GM18502 (cell line): ENCODE data around the gene CCDC69.
A peak's percentile ranks its signal among the peaks of the same experiment; 100 is the strongest.

Source experiments
- ATAC-seq: cut with Tn5 transposase; IDR thresholded peaks from one replicate; pipeline ENCODE4 v1.9.1; 2021; ENCODE audit warnings: mild to moderate bottlenecking; ENCODE audit not compliant: unreplicated experiment, poor library complexity

The CCDC69 gene

DNA sequence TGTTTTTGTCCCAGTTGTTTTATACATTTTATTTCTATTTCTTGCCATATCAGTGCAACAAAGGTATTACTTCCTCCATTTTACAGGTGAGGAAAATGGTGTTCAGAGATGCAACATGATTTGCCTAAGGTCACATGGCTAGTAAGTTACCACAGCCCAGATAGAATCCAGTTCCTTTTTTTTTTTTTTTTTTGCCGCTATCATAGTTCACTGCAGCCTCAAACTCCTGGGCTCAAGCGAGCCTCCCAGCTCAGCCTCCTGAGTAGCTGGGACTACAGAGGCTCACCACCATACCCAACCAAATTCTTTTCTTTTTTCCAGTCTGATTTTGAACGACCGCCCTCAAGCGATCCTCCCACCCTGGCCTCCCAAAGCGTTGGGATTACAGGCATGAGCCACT lies 480 bp upstream of the CCDC69 start:
- peak; percentile 38 for ATAC-seq

DNA sequence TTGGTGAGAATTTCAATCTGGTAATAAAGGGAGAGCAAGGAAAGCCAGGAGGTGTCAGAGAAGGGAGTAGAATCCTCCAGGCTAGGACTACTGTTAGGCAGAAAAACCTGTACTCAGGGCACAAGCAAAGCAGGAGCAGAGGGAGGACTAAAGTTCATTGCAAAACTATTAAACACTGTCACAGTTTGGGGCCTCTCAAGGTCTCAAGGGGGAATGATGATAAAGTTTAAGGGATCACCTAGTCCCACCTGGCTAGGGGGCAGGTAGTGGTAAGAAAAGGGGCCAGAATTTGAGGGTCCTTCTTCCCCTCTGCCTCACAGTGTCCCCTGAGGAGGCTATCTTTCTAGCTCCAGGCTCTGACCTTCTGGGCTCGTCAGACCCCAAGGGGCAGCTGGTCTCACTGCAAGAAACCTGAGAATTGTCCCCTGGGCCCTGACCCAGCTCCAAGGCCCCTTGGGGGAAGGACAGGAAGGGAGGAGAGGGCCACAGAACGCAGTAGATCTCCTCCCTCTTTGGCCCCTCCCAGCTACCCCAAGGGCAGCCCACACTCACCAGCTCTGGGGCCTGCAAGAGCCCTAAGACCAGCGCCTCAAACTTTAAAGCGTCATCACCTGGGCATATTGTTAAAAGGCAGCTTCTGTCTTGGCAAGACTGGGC lies 974 bp downstream of the CCDC69 start:
- peak; percentile 73 for ATAC-seq

DNA sequence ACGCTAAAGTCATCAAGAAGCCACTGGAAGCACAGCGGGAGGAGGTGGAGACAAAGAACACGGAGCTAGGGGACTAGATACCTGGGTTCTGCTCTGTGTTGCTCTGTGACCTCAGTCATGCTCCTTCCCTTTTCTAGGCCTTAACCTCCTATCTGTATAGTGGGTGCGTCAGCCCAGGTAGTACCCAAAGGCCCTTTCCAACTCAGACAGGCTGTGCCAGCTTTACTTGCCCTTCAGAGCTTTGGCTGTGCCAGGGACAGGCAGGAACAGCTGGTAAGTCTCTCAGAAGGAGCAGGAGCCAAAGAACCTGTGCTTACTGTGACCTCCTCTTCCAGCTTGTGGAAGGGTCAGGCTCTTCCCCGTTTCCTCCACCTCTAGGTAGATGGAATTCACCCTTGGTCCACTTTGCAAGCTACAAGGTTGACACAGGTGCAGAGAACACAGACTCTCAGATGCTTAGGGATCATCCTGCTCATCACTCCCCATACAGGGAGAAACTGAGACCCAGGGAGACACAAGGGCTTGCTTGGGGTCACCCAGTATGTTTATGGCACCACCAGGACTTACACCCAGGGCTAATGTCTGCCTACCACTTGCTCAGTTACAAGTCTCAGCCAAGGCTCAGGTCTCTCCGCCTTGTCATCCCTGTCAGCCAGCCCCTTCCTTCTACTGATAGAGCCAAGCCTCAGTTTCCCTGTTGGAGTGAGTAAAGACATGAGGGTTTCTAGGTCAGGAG lies 1.7 kb downstream of the CCDC69 start:
- no peak for ATAC-seq

DNA sequence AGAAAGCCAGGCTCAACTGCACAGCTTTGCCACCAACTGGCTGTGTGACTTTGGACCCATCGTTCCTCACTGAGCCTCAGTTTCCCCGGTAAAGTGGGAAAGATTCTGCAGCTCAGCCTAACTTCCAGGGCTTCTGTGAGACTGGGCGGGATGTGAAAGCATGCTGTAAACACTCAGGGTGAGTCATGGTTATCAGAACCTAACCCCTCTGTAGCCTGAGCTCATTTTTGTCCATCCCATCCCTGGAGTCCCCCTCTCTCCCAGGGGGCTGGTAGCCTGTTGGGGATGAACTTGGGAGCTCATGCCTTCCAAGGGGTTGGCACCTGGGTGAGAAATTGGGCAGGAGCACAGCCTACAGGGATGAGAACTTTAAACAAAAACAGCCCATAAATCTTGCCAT lies 2.3 kb downstream of the CCDC69 start:
- ATAC-seq, result no peak

DNA sequence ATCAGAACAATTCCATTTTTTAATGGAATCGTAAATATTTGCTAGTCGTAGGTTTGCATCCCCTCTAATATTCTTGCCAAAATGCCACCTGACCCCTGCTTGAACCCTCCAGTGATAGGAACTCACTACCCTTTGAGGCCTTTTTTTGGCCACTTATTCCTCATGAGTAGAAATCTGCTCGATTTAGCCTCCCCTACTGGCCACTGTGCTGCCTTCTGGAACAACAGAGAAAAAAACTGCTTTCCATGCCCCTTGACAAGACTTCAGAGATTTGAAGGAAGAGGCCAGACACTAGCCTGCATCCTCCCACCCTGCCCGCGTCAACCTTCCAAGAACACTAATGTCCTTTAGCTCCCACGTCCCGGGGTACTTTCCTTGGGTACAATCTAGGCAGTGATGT lies 4.1 kb downstream of the CCDC69 start:
- no peak for ATAC-seq

DNA sequence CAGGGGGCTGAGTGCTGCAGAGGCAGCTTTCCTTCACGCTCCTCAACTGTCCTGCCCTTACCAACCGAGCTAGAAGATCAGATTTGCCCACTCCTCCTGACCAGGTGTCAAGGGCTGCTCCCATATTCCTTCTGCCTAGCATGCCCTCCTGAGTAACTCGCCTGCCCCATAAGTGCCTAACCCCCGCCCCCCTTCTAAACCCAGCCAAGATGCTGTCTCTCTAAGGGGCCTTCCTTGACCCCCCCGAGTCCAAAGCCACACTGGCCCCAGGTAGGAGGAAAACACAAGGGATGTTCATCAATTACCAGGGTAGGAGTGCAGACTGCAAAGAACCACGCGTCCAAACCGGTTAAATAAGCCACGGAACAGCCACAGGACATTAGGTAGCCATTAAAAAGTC lies 4.8 kb downstream of the CCDC69 start:
- ATAC-seq, result no peak

DNA sequence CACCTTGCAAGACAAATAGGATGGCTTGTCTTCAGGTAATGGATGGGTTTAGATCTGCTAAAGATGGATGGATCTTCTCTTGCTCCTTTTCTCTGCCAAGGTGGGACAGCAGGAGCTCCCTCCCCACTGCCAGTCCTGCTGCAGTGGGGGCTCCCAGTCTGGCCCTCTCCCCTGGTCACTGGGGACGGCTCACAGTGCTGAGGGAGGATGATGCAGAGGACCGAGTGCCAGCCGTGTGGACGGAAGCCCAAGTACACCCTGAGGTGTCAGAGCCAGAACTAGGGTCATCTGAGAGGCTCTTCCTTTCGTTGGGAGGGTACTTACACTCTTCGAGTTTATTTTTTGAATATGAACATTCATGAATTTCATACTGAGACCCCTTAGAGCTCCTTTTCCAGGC lies 5.7 kb downstream of the CCDC69 start:
- ATAC-seq, result no peak

DNA sequence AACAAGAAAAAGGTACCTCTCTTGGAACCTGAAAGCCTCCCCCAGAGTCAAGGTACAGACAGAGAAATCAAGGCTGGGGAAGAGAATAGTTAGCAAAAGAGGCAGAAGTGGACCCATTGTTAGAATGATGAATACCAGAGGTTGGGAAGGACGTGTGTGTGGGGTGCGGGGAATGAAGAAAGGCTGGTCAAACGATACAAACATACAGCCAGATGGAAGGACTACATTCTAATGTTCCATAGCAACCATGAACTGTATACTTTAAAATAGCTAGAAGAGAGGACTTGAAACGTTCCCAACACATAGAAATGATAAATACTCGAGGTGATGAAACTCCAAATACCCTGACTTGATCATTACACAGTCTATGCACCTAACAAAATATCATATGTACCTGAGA lies 7.1 kb downstream of the CCDC69 start:
- ATAC-seq, result no peak

DNA sequence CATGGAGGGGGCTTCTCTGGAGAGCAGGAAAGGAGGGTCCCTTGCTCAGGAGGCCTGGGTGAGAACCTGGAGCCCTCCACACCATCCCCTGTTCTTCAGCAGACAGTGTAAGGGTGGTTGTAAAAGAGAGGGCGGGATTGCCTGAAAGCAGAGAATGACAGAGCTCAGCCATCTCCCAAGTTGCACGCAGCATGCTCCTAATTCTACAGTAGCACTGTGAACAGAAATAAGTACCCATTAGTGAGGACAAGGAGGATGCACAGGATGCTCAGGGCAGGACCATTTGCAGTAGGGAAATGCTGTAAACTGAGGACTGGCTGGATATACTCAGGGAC lies 8.4 kb downstream of the CCDC69 start:
- no peak for ATAC-seq

DNA sequence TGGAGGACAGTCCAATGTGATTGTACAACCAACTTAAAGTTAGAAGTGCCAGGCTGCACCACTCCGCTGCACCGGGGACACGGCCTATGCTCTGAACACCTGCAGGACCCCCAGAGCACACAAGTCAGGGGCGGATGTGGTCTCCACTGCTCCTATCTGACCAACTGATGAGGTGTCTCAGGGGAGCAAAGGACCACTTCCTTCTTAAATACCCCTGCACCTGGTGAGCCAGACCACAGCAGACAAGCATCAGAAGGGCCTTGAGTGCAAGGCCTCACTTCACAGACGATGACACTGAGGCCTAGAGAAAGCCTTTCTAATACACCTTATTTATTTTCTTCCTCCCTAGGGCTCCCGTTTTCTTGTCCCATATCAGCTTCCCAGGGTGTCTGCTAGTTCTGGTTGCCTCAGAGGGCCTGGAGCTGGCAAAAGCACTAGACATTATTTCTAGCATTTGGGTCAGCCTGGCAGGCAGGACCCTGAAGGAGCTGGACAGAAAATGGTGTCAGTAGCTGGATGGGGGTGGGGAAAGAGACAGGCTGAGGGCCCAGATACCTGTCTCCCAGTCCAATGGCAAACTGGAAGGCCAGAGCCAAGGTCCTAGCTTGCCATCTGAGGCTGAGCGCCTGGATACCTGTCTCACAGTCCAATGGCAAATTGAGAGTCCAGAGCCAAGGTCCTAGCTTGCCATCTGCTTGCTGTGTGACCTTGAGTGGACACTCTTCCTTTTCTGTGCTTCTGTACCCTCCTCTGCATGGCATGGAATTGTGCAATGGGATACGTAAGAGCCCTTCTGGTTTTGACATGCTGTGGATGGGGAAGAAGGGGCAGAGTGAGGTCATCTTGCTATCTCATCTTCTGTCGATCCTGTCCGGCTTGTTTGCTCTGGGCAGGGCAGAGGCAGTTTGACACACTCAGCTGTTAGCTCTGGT lies 9.0 kb downstream of the CCDC69 start:
- peak; percentile 60 for ATAC-seq

DNA sequence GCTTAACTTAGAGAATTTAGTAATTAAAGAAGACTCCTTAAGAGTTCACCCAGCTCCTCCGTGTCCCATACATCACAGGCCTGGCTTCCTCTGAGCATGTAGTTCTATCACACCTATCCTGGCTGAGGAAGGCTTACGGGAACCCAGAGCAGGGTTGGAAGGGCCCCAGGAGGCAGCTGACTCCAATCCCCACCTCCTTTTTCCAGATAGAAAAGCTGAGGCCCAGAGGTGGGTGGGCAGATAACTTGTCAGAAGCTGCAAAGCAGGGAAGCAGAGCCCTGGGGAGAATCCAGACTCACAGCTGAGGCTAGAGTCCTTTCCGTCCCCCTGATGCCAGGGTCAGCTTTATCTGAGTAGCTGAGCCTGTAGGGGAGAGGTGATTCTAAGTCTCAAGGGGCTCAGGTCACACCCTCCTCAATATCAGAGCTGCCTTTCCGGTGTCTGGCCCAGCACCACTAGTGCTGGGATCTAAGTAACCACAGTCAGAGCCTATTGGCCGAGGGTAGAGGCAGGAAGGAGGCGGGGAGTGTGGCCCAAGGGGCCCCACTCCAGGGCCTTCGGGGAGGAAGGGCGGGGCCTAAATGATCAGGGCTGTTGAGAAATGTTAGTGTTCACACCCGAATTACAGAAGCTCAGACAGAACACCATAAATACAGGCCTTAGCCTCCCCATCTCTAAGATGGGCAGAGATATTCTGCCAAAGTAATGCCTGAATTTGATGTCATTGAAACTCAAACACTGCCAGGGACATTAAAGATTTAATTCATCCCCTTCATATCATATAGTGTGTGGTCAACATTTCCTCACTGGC lies 9.9 kb downstream of the CCDC69 start:
- peak; percentile 80 for ATAC-seq

DNA sequence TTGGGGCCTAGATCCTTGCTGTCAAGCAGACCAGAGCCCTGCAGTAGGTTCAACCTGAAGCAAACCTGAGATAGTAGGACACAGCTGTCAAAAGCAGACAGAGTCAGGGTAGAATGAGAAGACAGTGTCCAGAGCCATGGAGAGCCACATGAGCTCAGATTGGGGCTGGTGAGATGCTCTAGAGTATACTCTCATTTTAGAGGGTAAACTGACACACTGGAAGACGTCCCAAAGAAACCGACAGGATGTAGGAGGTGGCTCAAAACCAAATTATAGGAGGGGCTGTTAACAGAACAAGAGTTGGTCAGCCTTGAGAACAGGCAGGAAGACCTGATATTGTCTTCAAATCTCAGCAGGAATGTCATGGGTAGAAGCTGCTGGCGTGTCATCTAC lies 11.5 kb downstream of the CCDC69 start:
- no peak for ATAC-seq

DNA sequence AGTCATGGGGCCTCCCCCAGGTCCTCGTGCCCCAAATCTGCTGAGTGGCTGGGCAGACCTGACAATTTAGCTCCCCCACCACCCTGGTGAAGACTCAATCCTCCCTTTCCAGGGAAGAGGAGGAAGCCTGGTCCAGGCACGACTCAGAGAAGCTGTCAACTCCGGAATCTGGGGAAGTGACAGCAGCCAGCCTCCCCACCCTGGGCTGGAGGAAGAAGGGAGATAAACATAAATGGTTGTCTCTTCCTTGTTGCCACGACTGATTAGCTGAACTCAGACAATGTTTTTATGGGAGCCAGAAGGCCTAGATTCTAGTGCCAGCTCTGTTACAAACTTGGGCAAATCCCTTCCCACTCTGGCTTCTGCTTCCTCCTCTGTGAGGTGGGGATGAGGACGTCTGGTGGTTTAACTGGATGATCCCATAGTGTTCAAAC lies 15.4 kb downstream of the CCDC69 start:
- ATAC-seq, result no peak

DNA sequence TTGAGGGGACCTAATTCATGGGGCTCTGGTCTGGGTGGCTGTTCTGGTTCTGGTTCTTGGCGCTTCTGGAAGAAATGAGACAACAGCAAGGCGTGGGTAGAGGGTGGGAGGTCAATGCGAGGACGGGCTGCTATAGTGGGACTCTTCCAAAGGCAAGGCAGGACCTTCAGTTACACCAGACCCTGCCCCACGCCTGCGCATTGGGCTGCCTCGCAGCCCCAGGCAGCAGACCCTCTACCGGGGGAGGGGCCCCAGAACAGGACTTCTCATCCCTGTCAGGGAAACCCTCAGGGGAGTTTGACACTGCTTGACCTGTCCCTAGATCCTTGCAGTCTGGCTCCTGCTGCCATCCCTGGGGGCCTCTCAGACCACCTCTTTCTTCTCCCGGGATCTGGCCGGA lies 18.5 kb downstream of the CCDC69 start:
- no peak for ATAC-seq

DNA sequence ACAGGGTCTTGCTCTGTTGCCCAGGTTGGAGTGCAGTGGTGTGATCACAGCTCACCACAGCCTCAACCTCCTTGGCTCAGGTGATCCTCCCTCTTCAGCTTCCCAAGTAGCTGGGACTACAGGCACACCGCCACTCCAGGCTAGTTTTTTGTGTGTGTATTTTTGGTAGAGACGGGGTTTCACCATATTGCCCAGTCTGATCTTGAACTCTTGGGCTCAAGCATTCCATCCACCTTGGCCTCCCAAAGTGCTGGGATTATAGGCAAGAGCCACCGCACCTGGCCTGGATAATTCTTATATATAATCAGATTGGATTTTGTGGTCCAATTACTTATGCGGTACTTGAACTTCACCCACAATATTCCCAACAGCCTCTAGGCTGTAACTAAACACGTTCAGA lies 19.8 kb downstream of the CCDC69 start:
- no peak for ATAC-seq

DNA sequence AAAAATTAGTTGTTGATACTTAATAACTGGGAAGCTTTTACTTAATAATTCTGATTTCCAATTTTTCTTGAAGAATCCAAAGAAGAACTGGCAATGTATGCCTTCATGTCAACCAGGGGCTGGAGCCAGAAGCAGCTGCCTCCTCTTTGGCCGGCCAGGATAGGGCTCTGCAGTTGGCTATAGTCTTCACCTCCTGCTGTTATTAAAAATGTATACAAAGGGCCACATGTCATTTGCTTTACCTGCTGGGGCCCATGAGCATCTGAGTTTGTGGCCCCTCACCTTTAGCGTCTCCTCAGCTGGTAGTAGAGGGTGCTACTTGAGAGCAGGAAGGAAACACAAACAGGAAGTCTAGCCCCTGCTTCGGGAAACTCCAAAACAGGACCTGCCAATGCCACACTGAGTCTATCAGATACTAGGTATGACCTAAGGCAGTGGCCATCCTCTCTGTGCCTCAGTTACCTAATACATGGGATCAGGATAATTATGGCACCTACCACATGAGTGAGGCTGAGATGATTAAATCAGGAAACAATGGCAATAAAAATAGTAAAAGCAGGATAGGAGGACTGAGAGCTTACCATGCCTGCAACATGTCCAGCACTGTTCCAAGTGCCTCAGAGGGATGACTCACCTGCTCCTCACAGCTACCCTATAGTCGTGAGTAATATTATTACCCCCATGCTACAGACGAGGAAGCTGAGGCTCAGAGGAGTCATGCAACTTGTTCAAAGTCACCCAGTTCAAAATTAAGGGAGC lies 21.3 kb downstream of the CCDC69 start:
- ATAC-seq, result no peak

DNA sequence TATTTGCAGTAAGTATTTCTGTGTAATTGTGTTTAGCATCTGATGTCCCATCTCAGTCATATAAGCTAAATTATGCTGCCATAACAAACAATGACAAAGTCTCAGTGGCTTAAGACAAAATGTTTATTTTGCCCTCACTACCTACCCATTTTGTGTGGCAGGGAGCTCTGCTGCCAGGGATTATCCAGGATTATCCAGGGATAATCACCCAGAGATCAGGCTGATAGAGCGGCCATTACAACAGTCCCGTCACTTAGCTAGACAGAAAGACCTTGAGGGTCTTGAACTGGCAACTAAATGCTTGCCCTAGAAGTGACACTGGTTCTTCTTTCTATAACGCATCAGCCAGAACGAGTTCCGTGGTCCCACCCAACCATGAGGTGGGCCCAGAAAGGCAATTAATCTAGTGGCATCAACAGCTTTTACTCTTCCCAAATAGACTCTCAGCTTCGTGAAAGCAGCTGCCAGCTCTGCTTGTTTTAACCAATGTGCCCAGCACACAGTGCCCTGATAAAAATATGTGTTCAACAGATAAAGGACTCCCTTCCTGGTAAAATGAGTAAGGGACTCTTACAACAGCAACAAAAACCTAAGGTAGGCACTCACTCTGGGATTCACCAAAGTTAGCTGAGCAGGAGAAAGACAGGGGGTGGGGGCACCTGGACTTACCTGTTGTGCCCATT lies 22.8 kb downstream of the CCDC69 start:
- no peak for ATAC-seq

DNA sequence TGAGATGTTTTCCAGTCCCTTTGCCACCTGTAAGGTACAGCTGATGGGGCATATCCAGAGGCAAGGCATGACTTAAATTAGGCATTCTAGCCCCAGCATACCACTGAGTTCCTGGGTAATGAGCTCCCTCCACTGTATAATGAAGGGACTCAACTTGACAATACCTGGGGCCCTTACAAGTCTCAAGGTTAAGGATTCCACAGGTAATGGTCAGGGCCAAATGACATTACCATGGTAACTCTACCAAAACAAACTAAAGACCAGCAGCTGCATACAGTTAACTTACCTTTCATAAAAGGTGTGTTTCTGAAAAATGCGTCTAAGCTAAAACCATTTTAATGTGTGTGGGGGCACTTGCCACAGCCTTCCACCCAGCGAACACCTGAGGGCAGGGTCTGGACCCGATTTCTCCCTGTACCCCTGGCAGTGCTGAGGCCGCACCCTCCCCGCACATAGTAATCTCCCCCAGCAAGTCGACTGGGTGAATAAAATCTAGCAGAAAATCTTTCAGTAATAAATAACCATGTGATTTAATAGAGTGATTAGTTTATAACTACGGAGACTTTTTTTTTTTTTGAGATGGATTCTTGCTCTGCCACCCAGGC lies 24.2 kb downstream of the CCDC69 start:
- no peak for ATAC-seq

DNA sequence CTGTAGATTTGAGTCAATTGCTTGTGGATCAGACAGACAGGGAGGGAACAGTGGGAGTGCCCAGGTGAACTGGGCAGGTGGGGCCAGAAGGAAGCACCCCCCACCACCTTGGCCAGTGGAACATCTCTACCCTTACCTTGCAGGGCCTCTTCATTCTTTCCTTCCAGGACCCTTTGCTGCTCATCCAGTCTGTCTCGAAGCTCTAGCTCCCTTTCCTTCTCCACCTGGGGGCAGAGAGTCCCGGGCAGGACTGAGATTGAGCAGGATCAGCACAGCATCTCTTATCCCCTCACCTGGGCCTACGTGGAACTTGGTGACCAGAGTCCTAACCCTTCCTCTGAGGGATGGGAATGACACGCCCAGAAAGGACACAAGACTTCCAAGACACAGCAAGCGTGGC lies 25.0 kb downstream of the CCDC69 start:
- no peak for ATAC-seq
